Endothelial cell (in vitro differentiated cells): ENCODE results near the gene SSTR5. TPM values are rescaled to one million over a fixed set of nuclear protein-coding genes. Genes with fewer than 3 reads are reported as not detected.

ENCODE experiments used
- DNase-seq: peaks from one replicate; pipeline ENCODE4 v3.0.0; 2021; ENCODE audit warnings: low spot score
- H3K27ac Mint-ChIP-seq: one replicate; pipeline ENCODE4 v1.8.0; 2021; ENCODE audit warnings: mixed read lengths, inconsistent platforms; ENCODE audit not compliant: unreplicated experiment
- H3K27me3 Mint-ChIP-seq: one replicate; pipeline ENCODE4 v1.8.0; 2021; ENCODE audit warnings: mild to moderate bottlenecking, moderate library complexity, mixed read lengths, inconsistent platforms; ENCODE audit not compliant: unreplicated experiment
- H3K36me3 Mint-ChIP-seq: one replicate; pipeline ENCODE4 v1.8.0; 2021; ENCODE audit warnings: mild to moderate bottlenecking, low read depth, mixed read lengths, inconsistent platforms; ENCODE audit not compliant: unreplicated experiment
- H3K4me1 Mint-ChIP-seq: one replicate; pipeline ENCODE4 v1.8.0; 2021; ENCODE audit warnings: mild to moderate bottlenecking, mixed read lengths, inconsistent platforms; ENCODE audit not compliant: unreplicated experiment
- H3K4me3 Mint-ChIP-seq: one replicate; pipeline ENCODE4 v1.8.0; 2021; ENCODE audit warnings: mild to moderate bottlenecking, mixed read lengths, inconsistent platforms; ENCODE audit not compliant: unreplicated experiment
- H3K9me3 Mint-ChIP-seq: one replicate; pipeline ENCODE4 v1.8.0; 2021; ENCODE audit warnings: mixed read lengths, inconsistent platforms; ENCODE audit not compliant: unreplicated experiment
- total RNA-seq: library from RNA; stranded (reverse); fragmentation: NEBNext Ultra II Directional; extraction: Animal tissue kit (Norgen Biotek cat#: 25700); gene quantifications from one replicate; pipeline ENCODE4 v1.2.1, GENCODE V29; 2021; ENCODE audit not compliant: unreplicated experiment
- TF ChIP-seq, protein P1 (sequence below): fragments of 200-600 bp; sonication (generic); IDR thresholded peaks from one replicate; pipeline ENCODE4 v1.5.0; 2021; ENCODE audit warnings: antibody characterized with exemption; ENCODE audit not compliant: unreplicated experiment

The SSTR5 gene
- total RNA-seq, 1 donor from 2014 or later: not detected

- Mint-ChIP-seq H3K27ac (no peak overlapping the region), H3K4me1 (no peaks in the 10 kb centered on the region), H3K27me3 (no peaks in the 10 kb centered on the region), H3K4me3 (no peak overlapping the region), H3K36me3 (no peaks in the 10 kb centered on the region), H3K9me3 (no peaks in the 10 kb centered on the region)
- DNase-seq: no peak
- TF ChIP-seq, protein P1, sequence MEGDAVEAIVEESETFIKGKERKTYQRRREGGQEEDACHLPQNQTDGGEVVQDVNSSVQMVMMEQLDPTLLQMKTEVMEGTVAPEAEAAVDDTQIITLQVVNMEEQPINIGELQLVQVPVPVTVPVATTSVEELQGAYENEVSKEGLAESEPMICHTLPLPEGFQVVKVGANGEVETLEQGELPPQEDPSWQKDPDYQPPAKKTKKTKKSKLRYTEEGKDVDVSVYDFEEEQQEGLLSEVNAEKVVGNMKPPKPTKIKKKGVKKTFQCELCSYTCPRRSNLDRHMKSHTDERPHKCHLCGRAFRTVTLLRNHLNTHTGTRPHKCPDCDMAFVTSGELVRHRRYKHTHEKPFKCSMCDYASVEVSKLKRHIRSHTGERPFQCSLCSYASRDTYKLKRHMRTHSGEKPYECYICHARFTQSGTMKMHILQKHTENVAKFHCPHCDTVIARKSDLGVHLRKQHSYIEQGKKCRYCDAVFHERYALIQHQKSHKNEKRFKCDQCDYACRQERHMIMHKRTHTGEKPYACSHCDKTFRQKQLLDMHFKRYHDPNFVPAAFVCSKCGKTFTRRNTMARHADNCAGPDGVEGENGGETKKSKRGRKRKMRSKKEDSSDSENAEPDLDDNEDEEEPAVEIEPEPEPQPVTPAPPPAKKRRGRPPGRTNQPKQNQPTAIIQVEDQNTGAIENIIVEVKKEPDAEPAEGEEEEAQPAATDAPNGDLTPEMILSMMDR: no peak
Observed at GRCh38 chr16:1126586-1126985, 54.0 kb downstream of the SSTR5 start.

DNA sequence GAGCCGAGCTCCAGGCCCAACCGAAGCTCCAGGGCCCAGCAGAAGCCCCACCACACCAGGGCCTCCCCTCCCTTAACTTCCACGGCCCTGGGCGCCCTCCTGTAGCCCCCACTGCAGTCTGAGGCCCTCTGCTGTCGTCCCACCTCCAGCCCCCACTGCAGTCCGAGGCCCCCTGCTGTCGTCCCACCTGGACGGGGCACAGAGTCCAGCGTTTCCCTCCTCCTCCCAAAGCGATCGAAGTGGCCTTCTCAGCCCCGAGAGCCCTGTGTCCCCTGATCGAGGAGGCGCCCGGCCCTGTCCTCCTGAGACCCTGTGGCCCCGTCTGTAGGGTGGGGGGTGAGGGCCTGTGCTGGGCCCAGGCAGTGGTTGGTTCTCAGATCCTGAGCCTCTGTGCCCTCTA lies 54.6 kb downstream of the SSTR5 start:
- H3K36me3 Mint-ChIP-seq: no peaks in the 10 kb centered on the region
- no peaks in the 10 kb centered on the region for H3K9me3 Mint-ChIP-seq
- DNase-seq: no peak
- H3K27me3 Mint-ChIP-seq: no peaks in the 10 kb centered on the region
- TF ChIP-seq, protein P1: no peak
- H3K4me1 Mint-ChIP-seq: no peaks in the 10 kb centered on the region
- no peak overlapping the region for H3K27ac Mint-ChIP-seq
- H3K4me3 Mint-ChIP-seq: no peak overlapping the region

GRCh38 chr16:1127971-1128715 lies 55.6 kb downstream of the SSTR5 start:
- DNase-seq: no peak
- no peaks in the 10 kb centered on the region for H3K36me3 Mint-ChIP-seq
- no peaks in the 10 kb centered on the region for H3K4me1 Mint-ChIP-seq
- TF ChIP-seq, protein P1: no peak
- no peak overlapping the region for H3K27ac Mint-ChIP-seq
- H3K27me3 Mint-ChIP-seq: no peaks in the 10 kb centered on the region
- no peaks in the 10 kb centered on the region for H3K9me3 Mint-ChIP-seq
- no peak overlapping the region for H3K4me3 Mint-ChIP-seq

DNA sequence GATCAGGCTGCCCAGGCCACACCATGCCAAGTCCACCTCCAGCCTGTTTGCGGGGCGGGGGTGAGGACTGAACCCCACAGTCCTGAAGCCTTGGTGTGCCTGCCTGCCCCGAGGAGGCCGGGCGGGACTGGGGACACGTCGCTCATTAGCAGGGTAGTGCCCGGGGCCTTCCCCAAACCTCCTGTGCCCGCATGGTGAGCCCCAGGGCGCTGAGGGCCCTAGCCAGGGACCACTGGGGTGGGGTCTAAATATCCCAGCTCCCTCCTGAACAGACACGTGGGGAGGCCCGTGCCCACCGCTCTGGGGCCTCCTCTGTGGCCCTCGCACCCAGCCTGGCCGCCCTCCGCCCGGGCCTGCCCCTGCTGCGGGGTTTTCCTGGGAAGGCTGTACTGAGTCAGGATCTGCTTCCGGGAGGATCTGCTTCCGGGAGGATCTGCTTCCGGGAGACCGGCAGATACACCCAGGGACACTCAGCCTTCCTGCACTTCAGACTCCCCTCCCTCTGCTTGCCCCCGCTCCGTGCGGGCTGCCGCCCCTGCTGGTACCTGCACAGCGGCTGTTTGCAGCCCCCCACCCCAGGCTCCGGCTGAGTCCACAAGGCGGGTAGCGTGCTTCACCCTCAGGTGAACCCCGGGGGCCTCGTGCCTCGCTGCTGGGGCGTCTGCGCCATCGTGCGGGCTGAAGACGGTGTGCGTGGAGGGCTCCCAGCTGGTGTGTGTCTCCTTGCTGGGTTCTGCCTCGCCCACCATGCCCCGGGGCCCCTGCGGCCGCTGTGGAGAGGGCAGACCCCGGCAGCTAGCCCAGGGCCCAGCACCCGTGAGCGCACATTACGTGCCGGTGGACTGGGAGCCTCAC lies 56.8 kb downstream of the SSTR5 start:
- H3K4me1 Mint-ChIP-seq: no peaks in the 10 kb centered on the region
- TF ChIP-seq, protein P1: no peak
- H3K27me3 Mint-ChIP-seq: no peaks in the 10 kb centered on the region
- no peaks in the 10 kb centered on the region for H3K36me3 Mint-ChIP-seq
- no peak for DNase-seq
- no peaks in the 10 kb centered on the region for H3K9me3 Mint-ChIP-seq
- no peak overlapping the region for H3K27ac Mint-ChIP-seq
- H3K4me3 Mint-ChIP-seq: no peak overlapping the region

GRCh38 chr16:1130382-1130781 lies 57.8 kb downstream of the SSTR5 start:
- Mint-ChIP-seq H3K36me3 (no peaks in the 10 kb centered on the region), H3K27me3 (no peaks in the 10 kb centered on the region), H3K27ac (no peak overlapping the region), H3K9me3 (no peaks in the 10 kb centered on the region), H3K4me1 (no peaks in the 10 kb centered on the region), H3K4me3 (no peak overlapping the region)
- DNase-seq: no peak
- TF ChIP-seq, protein P1: no peak
